Ecto neural progenitor cell (in vitro differentiated cells): ENCODE measurements around the gene HACD1.
"Not testable (repeated sequence)": the region's sequence is repeated elsewhere in the genome, so short reads cannot be mapped to it uniquely, and the experiment has no call there.

ENCODE experiments used
- DNase-seq: peaks from one replicate; pipeline ENCODE4 v3.0.0-alpha.2; 2018; ENCODE audit warnings: low spot score

Gene HACD1

GRCh38 chr10:17643339-17643754, 26.2 kb upstream of the HACD1 start:
- DNase-seq: no peak

- DNase-seq: no peak
Measured at GRCh38 chr10:17640331-17640816, 23.2 kb upstream of the HACD1 start.

GRCh38 chr10:17637869-17638268, 20.7 kb upstream of the HACD1 start:
- DNase-seq: no peak

- no peak for DNase-seq
Measured at GRCh38 chr10:17633353-17633752, 16.2 kb upstream of the HACD1 start.

- not testable (repeated sequence) for DNase-seq
Measured at GRCh38 chr10:17632590-17632989, 15.4 kb upstream of the HACD1 start.

- no peak for DNase-seq
Measured at GRCh38 chr10:17626656-17627055, 9.5 kb upstream of the HACD1 start.

- DNase-seq: no peak
Measured at GRCh38 chr10:17624996-17625395, 7.8 kb upstream of the HACD1 start.

GRCh38 chr10:17622061-17622460, 4.9 kb upstream of the HACD1 start:
- DNase-seq: no peak

GRCh38 chr10:17616403-17617030, 657 bp downstream of the HACD1 start:
- peak; percentile 83 for DNase-seq

- no peak for DNase-seq
Measured at GRCh38 chr10:17609523-17610079, 7.6 kb downstream of the HACD1 start.

GRCh38 chr10:17607603-17608332, 9.4 kb downstream of the HACD1 start:
- DNase-seq: no peak

- DNase-seq: no peak
Measured at GRCh38 chr10:17607060-17607459, 10.1 kb downstream of the HACD1 start.

GRCh38 chr10:17606547-17607040, 10.6 kb downstream of the HACD1 start:
- no peak for DNase-seq

- no peak for DNase-seq
Measured at GRCh38 chr10:17605936-17606335, 11.2 kb downstream of the HACD1 start.

- DNase-seq: no peak
Measured at GRCh38 chr10:17599089-17599488, 18.1 kb downstream of the HACD1 start.

GRCh38 chr10:17597386-17597785, 19.8 kb downstream of the HACD1 start:
- DNase-seq: no peak

- no peak for DNase-seq
Measured at GRCh38 chr10:17590969-17591645, 26.1 kb downstream of the HACD1 start.

- DNase-seq: not testable (repeated sequence)
Measured at GRCh38 chr10:17589316-17589715, 27.9 kb downstream of the HACD1 start.

- no peak for DNase-seq
Measured at GRCh38 chr10:17588420-17588819, 28.8 kb downstream of the HACD1 start.

GRCh38 chr10:17587321-17587720, 29.9 kb downstream of the HACD1 start:
- DNase-seq: not testable (repeated sequence)

- DNase-seq: no peak
Measured at GRCh38 chr10:17586821-17587234, 30.3 kb downstream of the HACD1 start.

- no peak for DNase-seq
Measured at GRCh38 chr10:17585016-17585415, 32.2 kb downstream of the HACD1 start.
